Endodermal cell (in vitro differentiated cells): Measurements from ENCODE around the gene ILRUN. TPM values are rescaled to one million over a fixed set of nuclear protein-coding genes. Genes with fewer than 3 reads are reported as not detected.

Experiments
- DNase-seq: peaks from one replicate; pipeline ENCODE4 v3.0.0-alpha.2; 2017
- H3K27ac ChIP-seq: 2 replicates; pipeline ENCODE4 v1.5.1; 2013; ENCODE audit warnings: mild to moderate bottlenecking, low read depth, low read length, moderate library complexity
- H3K27me3 ChIP-seq: 2 replicates; pipeline ENCODE4 v1.6.1; 2013; ENCODE audit warnings: mild to moderate bottlenecking, low read length, moderate library complexity; ENCODE audit not compliant: insufficient read depth, control insufficient read depth, poor library complexity, severe bottlenecking
- H3K36me3 ChIP-seq: 2 replicates; pipeline ENCODE4 v1.7.0; 2013; ENCODE audit warnings: mild to moderate bottlenecking, low read length, moderate library complexity; ENCODE audit not compliant: control insufficient read depth, insufficient read depth
- H3K4me1 ChIP-seq: one replicate; pipeline ENCODE4 v1.7.0; 2013; ENCODE audit warnings: low read length; ENCODE audit not compliant: control insufficient read depth, insufficient read depth
- H3K4me3 ChIP-seq: 2 replicates; pipeline ENCODE4 v1.5.1; 2013; ENCODE audit warnings: mild to moderate bottlenecking, low read length, moderate library complexity
- H3K9ac ChIP-seq: 2 replicates; pipeline ENCODE4 v1.6.1; 2013; ENCODE audit warnings: mild to moderate bottlenecking, low read length, moderate library complexity; ENCODE audit not compliant: poor library complexity, severe bottlenecking; ENCODE audit errors: extremely low read depth
- H3K9me3 ChIP-seq: 2 replicates; pipeline ENCODE4 v1.6.1; 2013; ENCODE audit warnings: mild to moderate bottlenecking, low read length, moderate library complexity; ENCODE audit not compliant: control insufficient read depth
- H3K27ac Mint-ChIP-seq: 2 replicates; pipeline ENCODE4 v1.8.0; 2020; ENCODE audit warnings: mixed read lengths
- H3K27me3 Mint-ChIP-seq: 2 replicates; pipeline ENCODE4 v1.8.0; 2021; ENCODE audit warnings: mild to moderate bottlenecking, mixed read lengths; ENCODE audit not compliant: insufficient read depth
- H3K36me3 Mint-ChIP-seq: 2 replicates; pipeline ENCODE4 v1.8.0; 2020; ENCODE audit warnings: low read depth, mixed read lengths
- H3K4me1 Mint-ChIP-seq: 2 replicates; pipeline ENCODE4 v1.8.0; 2020; ENCODE audit warnings: mixed read lengths
- H3K4me3 Mint-ChIP-seq: 2 replicates; pipeline ENCODE4 v1.8.0; 2020; ENCODE audit warnings: mild to moderate bottlenecking, moderate library complexity, mixed read lengths
- H3K9me3 Mint-ChIP-seq: 2 replicates; pipeline ENCODE4 v1.8.0; 2020; ENCODE audit warnings: mild to moderate bottlenecking, mixed read lengths
- CTCF ChIP-seq: fragments of 200-600 bp; sonication (generic); conservative IDR thresholded peaks from 2 replicates; pipeline ENCODE4 v1.5.0; 2021; ENCODE audit warnings: antibody characterized with exemption, mild to moderate bottlenecking
- WGBS, 2 experiments: methylation state at CpG; one replicate each; pipeline versions ENCODE4 v1.1.5 to v1.1.7; 2013; ENCODE audit warnings: missing lambda C conversion rate in 2 of 2, mixed read lengths in 1 of 2; ENCODE audit not compliant: insufficient coverage in 1 of 2, insufficient read length in 1 of 2; 5-methylcytosine and 5-hydroxymethylcytosine counted together
- total RNA-seq, 2 donors: library from RNA; stranded (reverse); fragmentation: NEBNext Ultra II Directional in 1 of 2; extraction: Animal tissue kit (Norgen Biotek cat#: 25700) in 1 of 2; gene quantifications; 2 replicates in 1 of 2; 3 replicates in 1 of 2; pipeline ENCODE4 v1.2.1, GENCODE V29; 2021

ILRUN gene
- total RNA-seq, 2 donors from 2014 or later = 73.0 to 90.5 TPM

- Histone ChIP-seq H3K9me3 (no peaks in the 10 kb centered on the region), H3K27ac (no peak overlapping the region), H3K27me3 (no peaks in the 10 kb centered on the region), H3K9ac (no peak overlapping the region), H3K36me3 (no peaks in the 10 kb centered on the region), H3K4me3 (no peak overlapping the region), H3K4me1 (no peaks in the 10 kb centered on the region)
- Mint-ChIP-seq H3K27me3 (no peaks in the 10 kb centered on the region), H3K36me3 (no peaks in the 10 kb centered on the region), H3K4me1 (no peaks in the 10 kb centered on the region), H3K4me3 (no peak overlapping the region), H3K27ac (no peak overlapping the region), H3K9me3 (no peaks in the 10 kb centered on the region)
- WGBS, 2 experiments = 92 to 95% methylated on average over 5 of the region's 5 CpGs
- TF ChIP-seq CTCF = no peak
- no peak for DNase-seq
These were observed 35.0 kb upstream of the ILRUN start for GRCh38 chr6:34731393-34732060.

GRCh38 chr6:34729631-34730470 lies 33.3 kb upstream of the ILRUN start:
- WGBS, 2 experiments = 96% methylated on average over 4 of the region's 4 CpGs; no CpG with 5 or more reads in 1 of the 2 experiments
- H3K9ac ChIP-seq = no peak overlapping the region
- Mint-ChIP-seq H3K36me3 (no peaks in the 10 kb centered on the region), H3K9me3 (peaks cover 11% of the 10 kb centered on the region), H3K4me3 (no peak overlapping the region), H3K27me3 (no peaks in the 10 kb centered on the region), H3K27ac (no peak overlapping the region), H3K4me1 (no peaks in the 10 kb centered on the region)
- no peak for TF ChIP-seq CTCF
- no peak overlapping the region for H3K27ac ChIP-seq
- H3K4me3 ChIP-seq = no peak overlapping the region
- H3K36me3 ChIP-seq = no peaks in the 10 kb centered on the region
- DNase-seq = no peak
- H3K9me3 ChIP-seq = peaks cover 11% of the 10 kb centered on the region
- H3K4me1 ChIP-seq = no peaks in the 10 kb centered on the region
- H3K27me3 ChIP-seq = no peaks in the 10 kb centered on the region

- no peak for TF ChIP-seq CTCF
- Histone ChIP-seq H3K27me3 (no peaks in the 10 kb centered on the region), H3K9ac (no peak overlapping the region), H3K4me3 (peak overlapping the region; percentile 17), H3K9me3 (peaks cover 11% of the 10 kb centered on the region), H3K36me3 (no peaks in the 10 kb centered on the region), H3K4me1 (no peaks in the 10 kb centered on the region), H3K27ac (no peak overlapping the region)
- H3K9me3 Mint-ChIP-seq = peaks cover 11% of the 10 kb centered on the region
- no peak overlapping the region for H3K4me3 Mint-ChIP-seq
- H3K4me1 Mint-ChIP-seq = no peaks in the 10 kb centered on the region
- DNase-seq = no peak
- no peak overlapping the region for H3K27ac Mint-ChIP-seq
- WGBS, 2 experiments = 91% methylated on average over 1 of the region's 1 CpG; no CpG with 5 or more reads in 1 of the 2 experiments
- no peaks in the 10 kb centered on the region for H3K36me3 Mint-ChIP-seq
- no peaks in the 10 kb centered on the region for H3K27me3 Mint-ChIP-seq
These were observed 29.5 kb upstream of the ILRUN start for GRCh38 chr6:34726055-34726454.
